Testis (tissue), 2 donors: ENCODE data around the gene C1orf35.

Source experiments
- CTCF ChIP-seq, 3 experiments: fragments of 450-650 bp in 2 of 3; fragments of 200-600 bp in 1 of 3; sonication (generic) in 1 of 3; IDR thresholded peaks; one replicate each; pipeline ENCODE4 v1.5.1; 2016 to 2019; ENCODE audit warnings: antibody characterized with exemption in 3 of 3, mild to moderate bottlenecking in 2 of 3, moderate library complexity in 1 of 3
- POLR2A ChIP-seq: fragments of 450-650 bp; IDR thresholded peaks from one replicate; pipeline ENCODE4 v1.6.1; 2017; ENCODE audit warnings: antibody characterized with exemption, mild to moderate bottlenecking, moderate library complexity

- TF ChIP-seq CTCF (IDR thresholded peaks at IDR 0.05) (no peak), POLR2A (no peak)
Observed at GRCh38 chr1:228142155-228142691, 39.1 kb upstream of the C1orf35 start.
